HepG2 (cell line): ENCODE measurements around the gene HAPLN3. TPM values are rescaled to one million over a fixed set of nuclear protein-coding genes. Genes with fewer than 3 reads are reported as not detected.

Experiments
- ATAC-seq: fragments of 200-7000 bp; cut with Tn5 transposase; 3 replicates; pipeline ENCODE4 v1.9.1; 2020; ENCODE audit warnings: mild to moderate bottlenecking, moderate library complexity
- BruUV-seq: library from RNA; stranded (reverse); fragments of 400-500 nt; replicated peaks from 2 replicates; lab custom pipeline; 2021; lab: Mats Ljungman, UMichigan
- CTCF ChIA-PET: fragments of 300-600 bp; formaldehyde crosslinking; extraction: SDS; loops from one replicate; lab custom pipeline; 2021; ENCODE audit warnings: low total read pairs, inconsistent platforms, low intra/inter-chr PET ratio; lab: Yijun Ruan, JAX
- POLR2A ChIA-PET: fragments of 350-600 bp; sonication (Branson Sonifier 250); formaldehyde crosslinking; loops from one replicate; lab custom pipeline; 2020; ENCODE audit warnings: antibody characterized with exemption, inconsistent platforms; lab: Yijun Ruan, JAX
- DNase-seq: peaks from one replicate; pipeline ENCODE4 v3.0.0-alpha.2; 2015; ENCODE audit warnings: low spot score
- FAIRE-seq: peaks from 3 replicates; lab custom pipeline; 2011; peaks lifted over from hg19 to GRCh38; lab: Jason Lieb, UNC
- H2AFZ ChIP-seq: one replicate; pipeline ENCODE4 v1.6.1; 2011; ENCODE audit warnings: low read length, inconsistent platforms
- H3K27ac ChIP-seq: fragments of 300-600 bp; 3 replicates; pipeline ENCODE4 v1.8.0; 2011; ENCODE audit warnings: mixed run types, mild to moderate bottlenecking, mixed read lengths, low read length, inconsistent platforms; ENCODE audit not compliant: insufficient read depth; ENCODE audit errors: extremely low read length
- H3K27me3 ChIP-seq, 2 experiments: fragments of 200-600 bp in 1 of 2; 2 replicates in 1 of 2; 3 replicates in 1 of 2; pipeline versions ENCODE4 v1.6.0 to v1.8.0; 2011; ENCODE audit warnings: low read length in 2 of 2, mild to moderate bottlenecking in 2 of 2, moderate library complexity in 2 of 2, inconsistent platforms in 1 of 2; ENCODE audit not compliant: insufficient read depth in 2 of 2, control insufficient read depth in 1 of 2
- H3K36me3 ChIP-seq, 2 experiments: fragments of 200-600 bp in 1 of 2; replicated peaks in 1 of 2; 2 replicates in 1 of 2; 3 replicates in 1 of 2; pipeline versions ENCODE4 v1.5.1 to v1.8.0; 2011; ENCODE audit warnings: low read length in 2 of 2, inconsistent platforms in 1 of 2; ENCODE audit not compliant: insufficient read depth in 2 of 2, control insufficient read depth in 1 of 2
- H3K4me1 ChIP-seq: 2 replicates; pipeline ENCODE4 v1.5.1; 2012; ENCODE audit warnings: low read length, inconsistent platforms; ENCODE audit not compliant: insufficient read depth
- H3K4me2 ChIP-seq: 2 replicates; pipeline ENCODE4 v1.6.0; 2011; ENCODE audit warnings: low read depth, low read length, inconsistent platforms
- H3K4me3 ChIP-seq, 3 experiments: fragments of 200-600 bp in 1 of 3; sonication (generic), shearing (Covaris generic) in 1 of 3; replicated peaks in 1 of 3; 2 replicates each; pipeline ENCODE4 v1.5.1; 2011 to 2016; ENCODE audit warnings: low read length in 3 of 3, inconsistent platforms in 2 of 3, low read depth in 2 of 3, mild to moderate bottlenecking in 2 of 3, control low read depth in 1 of 3, mixed read lengths in 1 of 3; ENCODE audit not compliant: insufficient read depth in 1 of 3
- H3K79me2 ChIP-seq: one replicate; pipeline ENCODE4 v1.6.1; 2011; ENCODE audit warnings: low read length, inconsistent platforms; ENCODE audit not compliant: insufficient read depth
- H3K9ac ChIP-seq: 2 replicates; pipeline ENCODE4 v1.6.0; 2011; ENCODE audit warnings: mild to moderate bottlenecking, low read depth, low read length, inconsistent platforms; ENCODE audit not compliant: insufficient read depth
- H3K9me3 ChIP-seq: 2 replicates; pipeline ENCODE4 v1.5.1; 2012; ENCODE audit warnings: mild to moderate bottlenecking, low read length
- H4K20me1 ChIP-seq: 2 replicates; pipeline ENCODE4 v1.6.0; 2011; ENCODE audit warnings: inconsistent platforms, mild to moderate bottlenecking, low read length, moderate library complexity; ENCODE audit not compliant: insufficient read depth
- BHLHE40 ChIP-seq: IDR thresholded peaks from 2 replicates; pipeline ENCODE4 v1.6.1; 2011; ENCODE audit warnings: low read length, improper control_type of control experiment
- CCDC6 ChIP-seq: sonication (generic); formaldehyde crosslinking; IDR thresholded peaks from 2 replicates; pipeline ENCODE4 v1.8.1; 2022; ENCODE audit warnings: mild to moderate bottlenecking, missing genetic modification reagents, moderate library complexity
- MZF1 ChIP-seq: sonication (generic); formaldehyde crosslinking; IDR thresholded peaks from 2 replicates; pipeline ENCODE4 v1.8.1; 2023; ENCODE audit warnings: mild to moderate bottlenecking, missing genetic modification reagents, borderline replicate concordance
- NCOA2 ChIP-seq: sonication (generic); formaldehyde crosslinking; IDR thresholded peaks from 2 replicates; pipeline ENCODE4 v1.8.0; 2022; ENCODE audit warnings: inconsistent platforms
- POLR2AphosphoS5 ChIP-seq: IDR thresholded peaks from 2 replicates; pipeline ENCODE4 v1.6.1; 2012; ENCODE audit warnings: low read depth, low read length
- PRMT3 ChIP-seq: sonication (generic); formaldehyde crosslinking; IDR thresholded peaks from 2 replicates; pipeline ENCODE4 v1.8.1; 2022; ENCODE audit warnings: low read depth, mild to moderate bottlenecking, moderate library complexity, missing genetic modification reagents, borderline replicate concordance
- RELA ChIP-seq: sonication (generic); formaldehyde crosslinking; IDR thresholded peaks from 2 replicates; pipeline ENCODE4 v1.4.0; 2020; ENCODE audit warnings: missing genetic modification reagents
- ZFP82 ChIP-seq: sonication (generic); formaldehyde crosslinking; IDR thresholded peaks from 2 replicates; pipeline ENCODE4 v1.5.1; 2020; ENCODE audit warnings: mild to moderate bottlenecking, missing genetic modification reagents, borderline replicate concordance
- ZNF550 ChIP-seq: sonication (generic); formaldehyde crosslinking; IDR thresholded peaks from 2 replicates; pipeline ENCODE4 v1.4.0; 2020; ENCODE audit warnings: mild to moderate bottlenecking, missing genetic modification reagents, borderline replicate concordance
- WGBS: methylation state at CpG from one replicate; pipeline ENCODE4 v1.1.6; 2017; ENCODE audit warnings: low lambda C conversion rate; 5-methylcytosine and 5-hydroxymethylcytosine counted together
- in situ Hi-C: cut with HindIII; loops from 2 replicates; pipeline ENCODE4 v1.10.0; 2017; ENCODE audit warnings: low pct_unique_long_range_greater_than_20kb; ENCODE audit not compliant: extremely low pct_ligation_motif_present
- intact Hi-C: fragments of 100-400 bp; cut with micrococcal nuclease; formaldehyde crosslinking; loops from one replicate; pipeline ENCODE4 v1.10.0; 2022; ENCODE audit not compliant: unreplicated experiment
- polyA plus RNA-seq, 8 experiments: library from polyadenylated mRNA; depleted of rRNA in 3 of 8; stranded (reverse) in 7 of 8; unstranded in 1 of 8; fragments of >200 nt; fragmentation: Illumina TruSeq in 4 of 8; extraction: Trizol in 4 of 8; gene quantifications; 2 replicates each; pipeline versions ENCODE4 v1.2.1 to v1.2.3, GENCODE V29; 2011 to 2016; ENCODE audit warnings: low read depth in 4 of 8, missing spikeins in 1 of 8, mixed read lengths in 1 of 8; ENCODE audit not compliant: insufficient read depth in 1 of 8
- total RNA-seq, 5 experiments: library from RNA; depleted of rRNA; stranded (reverse); fragments of >200 nt; fragmentation: Illumina TruSeq; extraction: Trizol; gene quantifications; 2 replicates each; pipeline ENCODE4 v1.2.3, GENCODE V29; 2016; ENCODE audit warnings: low read depth in 1 of 5
- TF ChIP-seq, protein P1 (sequence below): sonication (generic); formaldehyde crosslinking; IDR thresholded peaks from 2 replicates; pipeline ENCODE4 v1.9.0; 2021; ENCODE audit warnings: mild to moderate bottlenecking, missing genetic modification reagents
- TF ChIP-seq, protein P2 (sequence below): sonication (generic); formaldehyde crosslinking; IDR thresholded peaks from 2 replicates; pipeline ENCODE4 v1.4.0; 2020; ENCODE audit warnings: low read depth, missing genetic modification reagents
- TF ChIP-seq, protein P3 (sequence below): sonication (generic); formaldehyde crosslinking; conservative IDR thresholded peaks from 2 replicates; pipeline ENCODE4 v1.4.0; 2020; ENCODE audit warnings: missing genetic modification reagents

Gene HAPLN3
- total and polyA plus RNA-seq, 2 of the 13 experiments (the other 11 are each of a cell fraction or from before 2014, with no cell fraction given) = 0.09 TPM; not detected in 1

DNA sequence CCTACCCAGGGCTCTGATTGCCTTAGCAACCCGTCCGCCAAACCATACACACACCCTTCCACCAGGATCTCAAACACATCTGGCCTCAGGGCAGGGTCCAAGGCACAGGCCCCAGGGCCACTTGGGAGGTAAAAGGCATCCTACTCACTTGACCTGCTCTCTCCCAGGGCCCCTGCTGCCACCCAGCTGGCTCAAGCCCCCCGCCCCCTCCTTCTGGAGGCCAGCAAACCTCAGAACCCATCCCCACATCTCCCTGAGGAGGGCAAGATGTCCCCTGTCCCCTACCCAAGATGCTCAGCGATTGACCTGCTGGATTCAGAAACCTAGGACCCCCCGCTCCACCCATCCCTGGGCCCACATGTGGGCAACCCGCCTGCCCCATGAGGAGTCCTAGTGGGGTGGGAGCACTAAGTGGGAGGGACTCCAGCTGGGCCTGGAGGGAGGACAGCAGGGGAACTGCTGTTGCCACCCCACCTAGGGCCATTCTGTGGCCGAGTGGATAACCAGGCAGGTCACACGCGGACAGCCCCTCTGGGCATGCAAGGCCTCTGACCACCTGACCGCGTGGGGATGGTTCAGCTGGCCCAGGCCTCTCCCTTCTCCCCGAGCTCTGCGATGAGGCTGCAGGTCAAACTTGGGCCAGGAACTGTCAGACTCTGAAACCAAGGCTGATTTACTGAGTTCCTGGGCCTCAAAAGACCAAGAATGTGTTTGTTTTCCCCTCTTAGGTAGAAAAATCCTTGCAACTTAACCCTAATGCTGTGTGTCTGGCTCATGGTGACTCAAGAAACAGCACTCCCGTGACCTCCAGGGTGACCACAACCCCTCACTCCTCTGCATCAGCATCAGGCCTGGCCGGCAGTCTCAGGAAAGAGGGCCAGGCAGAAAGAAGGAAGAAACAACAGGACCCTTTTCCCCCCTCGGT, 13.6 kb upstream of the HAPLN3 start:
- 0 out of 2 replicates have a peak, but pooled peaks cover 3% of the 10 kb centered on the region for H4K20me1 ChIP-seq
- H3K36me3 ChIP-seq = no peaks in the 10 kb centered on the region
- H2AFZ ChIP-seq = no peak overlapping the region
- H3K4me1 ChIP-seq = peaks cover 27% of the 10 kb centered on the region
- no peak overlapping the region for H3K4me3 ChIP-seq
- no peaks in the 10 kb centered on the region for H3K27me3 ChIP-seq
- in situ Hi-C loops (loop anchor here (10.0 kb wide), 1 partner anchor 266 kb away; no protein-coding TSS in a partner anchor), intact Hi-C loops (no loop called here)
- DNase-seq = no peak
- ChIA-PET CTCF (no interaction called here), POLR2A (no interaction called here)
- no peak overlapping the region for H3K4me2 ChIP-seq
- no peaks in the 10 kb centered on the region for H3K9me3 ChIP-seq
- ATAC-seq = no peak
- H3K27ac ChIP-seq = no peak overlapping the region
- no peaks in the 10 kb centered on the region for H3K79me2 ChIP-seq
- no peak overlapping the region for H3K9ac ChIP-seq
- TF ChIP-seq NCOA2 (CRISPR knock-in tag) = no peak
- TF ChIP-seq, protein P1, sequence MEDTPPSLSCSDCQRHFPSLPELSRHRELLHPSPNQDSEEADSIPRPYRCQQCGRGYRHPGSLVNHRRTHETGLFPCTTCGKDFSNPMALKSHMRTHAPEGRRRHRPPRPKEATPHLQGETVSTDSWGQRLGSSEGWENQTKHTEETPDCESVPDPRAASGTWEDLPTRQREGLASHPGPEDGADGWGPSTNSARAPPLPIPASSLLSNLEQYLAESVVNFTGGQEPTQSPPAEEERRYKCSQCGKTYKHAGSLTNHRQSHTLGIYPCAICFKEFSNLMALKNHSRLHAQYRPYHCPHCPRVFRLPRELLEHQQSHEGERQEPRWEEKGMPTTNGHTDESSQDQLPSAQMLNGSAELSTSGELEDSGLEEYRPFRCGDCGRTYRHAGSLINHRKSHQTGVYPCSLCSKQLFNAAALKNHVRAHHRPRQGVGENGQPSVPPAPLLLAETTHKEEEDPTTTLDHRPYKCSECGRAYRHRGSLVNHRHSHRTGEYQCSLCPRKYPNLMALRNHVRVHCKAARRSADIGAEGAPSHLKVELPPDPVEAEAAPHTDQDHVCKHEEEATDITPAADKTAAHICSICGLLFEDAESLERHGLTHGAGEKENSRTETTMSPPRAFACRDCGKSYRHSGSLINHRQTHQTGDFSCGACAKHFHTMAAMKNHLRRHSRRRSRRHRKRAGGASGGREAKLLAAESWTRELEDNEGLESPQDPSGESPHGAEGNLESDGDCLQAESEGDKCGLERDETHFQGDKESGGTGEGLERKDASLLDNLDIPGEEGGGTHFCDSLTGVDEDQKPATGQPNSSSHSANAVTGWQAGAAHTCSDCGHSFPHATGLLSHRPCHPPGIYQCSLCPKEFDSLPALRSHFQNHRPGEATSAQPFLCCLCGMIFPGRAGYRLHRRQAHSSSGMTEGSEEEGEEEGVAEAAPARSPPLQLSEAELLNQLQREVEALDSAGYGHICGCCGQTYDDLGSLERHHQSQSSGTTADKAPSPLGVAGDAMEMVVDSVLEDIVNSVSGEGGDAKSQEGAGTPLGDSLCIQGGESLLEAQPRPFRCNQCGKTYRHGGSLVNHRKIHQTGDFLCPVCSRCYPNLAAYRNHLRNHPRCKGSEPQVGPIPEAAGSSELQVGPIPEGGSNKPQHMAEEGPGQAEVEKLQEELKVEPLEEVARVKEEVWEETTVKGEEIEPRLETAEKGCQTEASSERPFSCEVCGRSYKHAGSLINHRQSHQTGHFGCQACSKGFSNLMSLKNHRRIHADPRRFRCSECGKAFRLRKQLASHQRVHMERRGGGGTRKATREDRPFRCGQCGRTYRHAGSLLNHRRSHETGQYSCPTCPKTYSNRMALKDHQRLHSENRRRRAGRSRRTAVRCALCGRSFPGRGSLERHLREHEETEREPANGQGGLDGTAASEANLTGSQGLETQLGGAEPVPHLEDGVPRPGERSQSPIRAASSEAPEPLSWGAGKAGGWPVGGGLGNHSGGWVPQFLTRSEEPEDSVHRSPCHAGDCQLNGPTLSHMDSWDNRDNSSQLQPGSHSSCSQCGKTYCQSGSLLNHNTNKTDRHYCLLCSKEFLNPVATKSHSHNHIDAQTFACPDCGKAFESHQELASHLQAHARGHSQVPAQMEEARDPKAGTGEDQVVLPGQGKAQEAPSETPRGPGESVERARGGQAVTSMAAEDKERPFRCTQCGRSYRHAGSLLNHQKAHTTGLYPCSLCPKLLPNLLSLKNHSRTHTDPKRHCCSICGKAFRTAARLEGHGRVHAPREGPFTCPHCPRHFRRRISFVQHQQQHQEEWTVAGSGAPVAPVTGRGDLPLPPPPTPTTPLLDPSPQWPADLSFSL (CRISPR knock-in tag) = no peak
- no peak for TF ChIP-seq ZFP82 (CRISPR knock-in tag)
- no peak for TF ChIP-seq BHLHE40
- TF ChIP-seq PRMT3 (CRISPR knock-in tag) = no peak
- TF ChIP-seq RELA (CRISPR knock-in tag) = no peak
- no peak for TF ChIP-seq ZNF550 (CRISPR knock-in tag)
- no peak for TF ChIP-seq POLR2AphosphoS5
- TF ChIP-seq MZF1 (CRISPR knock-in tag) = no peak
- no peak for TF ChIP-seq CCDC6 (CRISPR knock-in tag)
- TF ChIP-seq, protein P2, sequence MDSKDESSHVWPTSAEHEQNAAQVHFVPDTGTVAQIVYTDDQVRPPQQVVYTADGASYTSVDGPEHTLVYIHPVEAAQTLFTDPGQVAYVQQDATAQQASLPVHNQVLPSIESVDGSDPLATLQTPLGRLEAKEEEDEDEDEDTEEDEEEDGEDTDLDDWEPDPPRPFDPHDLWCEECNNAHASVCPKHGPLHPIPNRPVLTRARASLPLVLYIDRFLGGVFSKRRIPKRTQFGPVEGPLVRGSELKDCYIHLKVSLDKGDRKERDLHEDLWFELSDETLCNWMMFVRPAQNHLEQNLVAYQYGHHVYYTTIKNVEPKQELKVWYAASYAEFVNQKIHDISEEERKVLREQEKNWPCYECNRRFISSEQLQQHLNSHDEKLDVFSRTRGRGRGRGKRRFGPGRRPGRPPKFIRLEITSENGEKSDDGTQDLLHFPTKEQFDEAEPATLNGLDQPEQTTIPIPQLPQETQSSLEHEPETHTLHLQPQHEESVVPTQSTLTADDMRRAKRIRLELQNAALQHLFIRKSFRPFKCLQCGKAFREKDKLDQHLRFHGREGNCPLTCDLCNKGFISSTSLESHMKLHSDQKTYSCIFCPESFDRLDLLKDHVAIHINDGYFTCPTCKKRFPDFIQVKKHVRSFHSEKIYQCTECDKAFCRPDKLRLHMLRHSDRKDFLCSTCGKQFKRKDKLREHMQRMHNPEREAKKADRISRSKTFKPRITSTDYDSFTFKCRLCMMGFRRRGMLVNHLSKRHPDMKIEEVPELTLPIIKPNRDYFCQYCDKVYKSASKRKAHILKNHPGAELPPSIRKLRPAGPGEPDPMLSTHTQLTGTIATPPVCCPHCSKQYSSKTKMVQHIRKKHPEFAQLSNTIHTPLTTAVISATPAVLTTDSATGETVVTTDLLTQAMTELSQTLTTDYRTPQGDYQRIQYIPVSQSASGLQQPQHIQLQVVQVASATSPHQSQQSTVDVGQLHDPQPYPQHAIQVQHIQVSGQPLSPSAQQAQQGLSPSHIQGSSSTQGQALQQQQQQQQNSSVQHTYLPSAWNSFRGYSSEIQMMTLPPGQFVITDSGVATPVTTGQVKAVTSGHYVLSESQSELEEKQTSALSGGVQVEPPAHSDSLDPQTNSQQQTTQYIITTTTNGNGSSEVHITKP (CRISPR knock-in tag) = no peak
- TF ChIP-seq, protein P3, sequence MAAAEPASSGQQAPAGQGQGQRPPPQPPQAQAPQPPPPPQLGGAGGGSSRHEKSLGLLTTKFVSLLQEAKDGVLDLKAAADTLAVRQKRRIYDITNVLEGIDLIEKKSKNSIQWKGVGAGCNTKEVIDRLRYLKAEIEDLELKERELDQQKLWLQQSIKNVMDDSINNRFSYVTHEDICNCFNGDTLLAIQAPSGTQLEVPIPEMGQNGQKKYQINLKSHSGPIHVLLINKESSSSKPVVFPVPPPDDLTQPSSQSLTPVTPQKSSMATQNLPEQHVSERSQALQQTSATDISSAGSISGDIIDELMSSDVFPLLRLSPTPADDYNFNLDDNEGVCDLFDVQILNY (CRISPR knock-in tag) = no peak
- no TSS peak for BruUV-seq
- FAIRE-seq = no peak
- WGBS = 85% methylated on average over 8 of the region's 16 CpGs
